ENCODE results near the gene AIP. TPM values are rescaled to one million over a fixed set of nuclear protein-coding genes. Genes with fewer than 3 reads are reported as not detected.
A peak's percentile ranks its signal among the peaks of the same experiment; 100 is the strongest.

The AIP gene
- total and polyA plus RNA-seq, 9 of the 15 experiments (the other 6 are each of a cell fraction or from before 2014, with no cell fraction given), result 5.2 to 92.5 (median 52.7) TPM

- TF ChIP-seq ZNF444 (CRISPR knock-in tag; IDR thresholded peaks at IDR 0.05), result no peak
- TF ChIP-seq TAL1 (IDR thresholded peaks at IDR 0.05), result no peak
- no peak for TF ChIP-seq UBTF (IDR thresholded peaks at IDR 0.05; ENCODE audit: borderline replicate concordance in 1 of 2, low read depth in 2 of 2, low read length in 2 of 2)
- no peak for TF ChIP-seq NUFIP1 (IDR thresholded peaks at IDR 0.05; ENCODE audit: partially characterized antibody)
- no peak for TF ChIP-seq TCF15 (CRISPR knock-in tag; IDR thresholded peaks at IDR 0.05)
- TF ChIP-seq ARID3B (CRISPR knock-in tag; IDR thresholded peaks at IDR 0.05; ENCODE audit: borderline replicate concordance), result 0 out of 2 replicates have a peak, but pooled peaks have one; percentile 72
- TF ChIP-seq SRSF3 (IDR thresholded peaks at IDR 0.05; ENCODE audit: insufficient read depth, low read length), result no peak
- no peak for TF ChIP-seq RERE (CRISPR knock-in tag; IDR thresholded peaks at IDR 0.05; ENCODE audit: borderline replicate concordance)
- TF ChIP-seq TCF3 (CRISPR knock-in tag; IDR thresholded peaks at IDR 0.05), result no peak
- no peak for TF ChIP-seq HDAC3 (IDR thresholded peaks at IDR 0.05; ENCODE audit: borderline replicate concordance, partially characterized antibody)
- no peak for TF ChIP-seq ESRRA (IDR thresholded peaks at IDR 0.05; ENCODE audit: borderline replicate concordance, low read depth)
- TF ChIP-seq SMARCC2 (IDR thresholded peaks at IDR 0.05; ENCODE audit: low read depth), result no peak
- no peak for TF ChIP-seq ZNF76 (CRISPR knock-in tag; IDR thresholded peaks at IDR 0.05; ENCODE audit: borderline replicate concordance)
- TF ChIP-seq ELK1 (CRISPR knock-in tag; IDR thresholded peaks at IDR 0.05), result no peak
- no peak for TF ChIP-seq ZKSCAN8 (CRISPR knock-in tag; IDR thresholded peaks at IDR 0.05)
- no peak for TF ChIP-seq DNMT1 (IDR thresholded peaks at IDR 0.05)
These were observed 23.0 kb downstream of the AIP start (continued) for GRCh38 chr11:67505605-67506396.

All from K562 (cell line).